Measurements from ENCODE around the gene CCDC60. TPM values are rescaled to one million over a fixed set of nuclear protein-coding genes. Genes with fewer than 3 reads are reported as not detected.

Gene CCDC60
- polyA plus RNA-seq, 3 donors = not detected

GRCh38 chr12:119328111-119328510, 6.4 kb upstream of the CCDC60 start:
- TF ChIP-seq, protein P1, sequence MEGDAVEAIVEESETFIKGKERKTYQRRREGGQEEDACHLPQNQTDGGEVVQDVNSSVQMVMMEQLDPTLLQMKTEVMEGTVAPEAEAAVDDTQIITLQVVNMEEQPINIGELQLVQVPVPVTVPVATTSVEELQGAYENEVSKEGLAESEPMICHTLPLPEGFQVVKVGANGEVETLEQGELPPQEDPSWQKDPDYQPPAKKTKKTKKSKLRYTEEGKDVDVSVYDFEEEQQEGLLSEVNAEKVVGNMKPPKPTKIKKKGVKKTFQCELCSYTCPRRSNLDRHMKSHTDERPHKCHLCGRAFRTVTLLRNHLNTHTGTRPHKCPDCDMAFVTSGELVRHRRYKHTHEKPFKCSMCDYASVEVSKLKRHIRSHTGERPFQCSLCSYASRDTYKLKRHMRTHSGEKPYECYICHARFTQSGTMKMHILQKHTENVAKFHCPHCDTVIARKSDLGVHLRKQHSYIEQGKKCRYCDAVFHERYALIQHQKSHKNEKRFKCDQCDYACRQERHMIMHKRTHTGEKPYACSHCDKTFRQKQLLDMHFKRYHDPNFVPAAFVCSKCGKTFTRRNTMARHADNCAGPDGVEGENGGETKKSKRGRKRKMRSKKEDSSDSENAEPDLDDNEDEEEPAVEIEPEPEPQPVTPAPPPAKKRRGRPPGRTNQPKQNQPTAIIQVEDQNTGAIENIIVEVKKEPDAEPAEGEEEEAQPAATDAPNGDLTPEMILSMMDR (IDR thresholded peaks at IDR 0.05) = no peak
- no peak overlapping the region for H3K4me3 Mint-ChIP-seq
- Histone ChIP-seq H3K9me3 (replicated peaks in 1 of 2; ENCODE audit: control insufficient read depth in 1 of 2, insufficient read depth in 1 of 2, low read length in 2 of 2) (no peaks in the 10 kb centered on the region), H3K79me2 (ENCODE audit: insufficient read depth, low read length) (no peaks in the 10 kb centered on the region), H2AFZ (ENCODE audit: insufficient read depth, low read depth, low read length, poor library complexity, severe bottlenecking) (no peak overlapping the region), H3K27me3 (ENCODE audit: control insufficient read depth in 2 of 2, insufficient read depth in 2 of 2, low read length in 2 of 2) (peaks cover 0 to 4% of the 10 kb centered on the region in 2 donors), H3K4me2 (replicated peaks; ENCODE audit: extremely low read depth, low read length, poor library complexity, severe bottlenecking) (no peak overlapping the region), H3K4me3 (replicated peaks in 1 of 3; ENCODE audit: low read depth in 2 of 3, low read length in 3 of 3) (no peak overlapping the region), H3K27ac (ENCODE audit: low read depth in 1 of 2, low read length in 2 of 2) (no peak overlapping the region), H4K20me1 (ENCODE audit: insufficient read depth, low read length) (no peaks in the 10 kb centered on the region), H3K9ac (ENCODE audit: insufficient read depth, low read length, poor library complexity, severe bottlenecking) (no peak overlapping the region), H3K4me1 (ENCODE audit: control insufficient read depth in 1 of 2, insufficient read depth in 2 of 2, low read length in 2 of 2) (no peaks in the 10 kb centered on the region), H3K36me3 (replicated peaks in 1 of 2; ENCODE audit: control insufficient read depth in 1 of 2, insufficient read depth in 2 of 2, low read length in 2 of 2) (no peaks in the 10 kb centered on the region)
- WGBS (ENCODE audit: insufficient coverage) = 80% methylated on average over 1 of the region's 3 CpGs
- H3K4me1 Mint-ChIP-seq = no peaks in the 10 kb centered on the region
- intact Hi-C loops (cut with micrococcal nuclease) = no loop called here
- H3K9me3 Mint-ChIP-seq = peaks cover 0 to 10% (median 2%) of the 10 kb centered on the region in 7 donors
- H3K36me3 Mint-ChIP-seq = no peaks in the 10 kb centered on the region
- H3K27me3 Mint-ChIP-seq (ENCODE audit: low read depth in 3 of 3) = peaks cover 2 to 7% (median 2%) of the 10 kb centered on the region in 3 donors
- no peak for DNase-seq
- no peak overlapping the region for H3K27ac Mint-ChIP-seq

GRCh38 chr12:119338593-119339363, 4.2 kb downstream of the CCDC60 start:
- TF ChIP-seq, protein P1 (IDR thresholded peaks at IDR 0.05) = no peak
- WGBS (ENCODE audit: insufficient coverage) = 58% methylated on average over 5 of the region's 11 CpGs
- no peaks in the 10 kb centered on the region for H3K4me1 Mint-ChIP-seq
- H3K36me3 ChIP-seq (replicated peaks in 1 of 2; ENCODE audit: control insufficient read depth in 1 of 2, insufficient read depth in 2 of 2, low read length in 2 of 2) = no peaks in the 10 kb centered on the region
- H3K9me3 ChIP-seq (replicated peaks in 1 of 2; ENCODE audit: control insufficient read depth in 1 of 2, insufficient read depth in 1 of 2, low read length in 2 of 2) = peaks cover 2 to 4% of the 10 kb centered on the region in 2 donors
- no peaks in the 10 kb centered on the region for H4K20me1 ChIP-seq (ENCODE audit: insufficient read depth, low read length)
- H2AFZ ChIP-seq (ENCODE audit: insufficient read depth, low read depth, low read length, poor library complexity, severe bottlenecking) = no peak overlapping the region
- no peaks in the 10 kb centered on the region for H3K79me2 ChIP-seq (ENCODE audit: insufficient read depth, low read length)
- no peak overlapping the region for H3K4me3 ChIP-seq (replicated peaks in 1 of 3; ENCODE audit: low read depth in 2 of 3, low read length in 3 of 3)
- H3K27ac Mint-ChIP-seq = no peak overlapping the region
- peaks cover 0 to 11% of the 10 kb centered on the region in 2 donors for H3K27me3 ChIP-seq (ENCODE audit: control insufficient read depth in 2 of 2, insufficient read depth in 2 of 2, low read length in 2 of 2)
- H3K36me3 Mint-ChIP-seq = no peaks in the 10 kb centered on the region
- no peak overlapping the region for H3K4me2 ChIP-seq (replicated peaks; ENCODE audit: extremely low read depth, low read length, poor library complexity, severe bottlenecking)
- H3K9ac ChIP-seq (ENCODE audit: insufficient read depth, low read length, poor library complexity, severe bottlenecking) = no peak overlapping the region
- H3K9me3 Mint-ChIP-seq = peaks cover 0 to 12% (median 3%) of the 10 kb centered on the region in 7 donors
- peaks cover 9 to 12% (median 11%) of the 10 kb centered on the region in 3 donors for H3K27me3 Mint-ChIP-seq (ENCODE audit: low read depth in 3 of 3)
- no peaks in the 10 kb centered on the region for H3K4me1 ChIP-seq (ENCODE audit: control insufficient read depth in 1 of 2, insufficient read depth in 2 of 2, low read length in 2 of 2)
- no peak for DNase-seq
- intact Hi-C loops (cut with micrococcal nuclease) = no loop called here
- H3K4me3 Mint-ChIP-seq = no peak overlapping the region
- H3K27ac ChIP-seq (ENCODE audit: low read depth in 1 of 2, low read length in 2 of 2) = no peak overlapping the region

Data from CD14-positive monocyte (primary cell).